Progenitor cell of endocrine pancreas (in vitro differentiated cells): ENCODE data around the gene PLCB4. TPM values are rescaled to one million over a fixed set of nuclear protein-coding genes. Genes with fewer than 3 reads are reported as not detected.
A peak's percentile ranks its signal among the peaks of the same experiment; 100 is the strongest.

ENCODE experiments used
- DNase-seq: peaks from one replicate; pipeline ENCODE4 v3.0.0; 2021; ENCODE audit warnings: low spot score; ENCODE audit not compliant: unreplicated experiment
- H3K27ac Mint-ChIP-seq: 2 replicates; pipeline ENCODE4 v1.8.0; 2021; ENCODE audit warnings: mild to moderate bottlenecking, moderate library complexity, mixed read lengths
- H3K27me3 Mint-ChIP-seq: 2 replicates; pipeline ENCODE4 v1.8.0; 2021; ENCODE audit warnings: mixed read lengths
- H3K36me3 Mint-ChIP-seq: 2 replicates; pipeline ENCODE4 v1.8.0; 2022; ENCODE audit warnings: mixed read lengths; ENCODE audit not compliant: insufficient read depth
- H3K4me1 Mint-ChIP-seq: 2 replicates; pipeline ENCODE4 v1.8.0; 2021; ENCODE audit warnings: low read depth, mixed read lengths
- H3K4me3 Mint-ChIP-seq: 2 replicates; pipeline ENCODE4 v1.8.0; 2021; ENCODE audit warnings: low read depth, mild to moderate bottlenecking, moderate library complexity, mixed read lengths
- H3K9me3 Mint-ChIP-seq: 2 replicates; pipeline ENCODE4 v1.8.0; 2021; ENCODE audit warnings: low read depth, mixed read lengths
- CTCF ChIP-seq: fragments of 200-600 bp; sonication (generic); IDR thresholded peaks from one replicate; pipeline ENCODE4 v1.5.0; 2021; ENCODE audit warnings: antibody characterized with exemption, mild to moderate bottlenecking; ENCODE audit not compliant: unreplicated experiment
- total RNA-seq: library from RNA; stranded (reverse); gene quantifications from 2 replicates; pipeline ENCODE4 v1.2.1, GENCODE V29; 2021

Gene PLCB4
- total RNA-seq, 1 donor from 2014 or later = 17.2 TPM

GRCh38 chr20:9059931-9060330 is 9.0 kb upstream of the PLCB4 start:
- no peaks in the 10 kb centered on the region for H3K36me3 Mint-ChIP-seq
- no peaks in the 10 kb centered on the region for H3K4me1 Mint-ChIP-seq
- no peaks in the 10 kb centered on the region for H3K9me3 Mint-ChIP-seq
- H3K27ac Mint-ChIP-seq = no peak overlapping the region
- TF ChIP-seq CTCF = no peak
- no peak for DNase-seq
- H3K4me3 Mint-ChIP-seq = no peak overlapping the region
- no peaks in the 10 kb centered on the region for H3K27me3 Mint-ChIP-seq

- Mint-ChIP-seq H3K36me3 (no peaks in the 10 kb centered on the region), H3K27me3 (no peaks in the 10 kb centered on the region), H3K4me1 (peaks cover 1% of the 10 kb centered on the region), H3K9me3 (no peaks in the 10 kb centered on the region), H3K4me3 (no peak overlapping the region), H3K27ac (no peak overlapping the region)
- TF ChIP-seq CTCF = no peak
- DNase-seq = no peak
These were observed 7.5 kb upstream of the PLCB4 start for GRCh38 chr20:9061434-9061833.

- Mint-ChIP-seq H3K4me3 (no peak overlapping the region), H3K36me3 (no peaks in the 10 kb centered on the region), H3K9me3 (no peaks in the 10 kb centered on the region), H3K27ac (no peak overlapping the region), H3K27me3 (no peaks in the 10 kb centered on the region), H3K4me1 (peaks cover 1% of the 10 kb centered on the region)
- no peak for TF ChIP-seq CTCF
- no peak for DNase-seq
These were observed 6.8 kb upstream of the PLCB4 start for GRCh38 chr20:9062066-9062465.

- Mint-ChIP-seq H3K36me3 (no peaks in the 10 kb centered on the region), H3K4me1 (peaks cover 5% of the 10 kb centered on the region), H3K9me3 (no peaks in the 10 kb centered on the region), H3K4me3 (no peak overlapping the region), H3K27ac (no peak overlapping the region), H3K27me3 (peaks cover 2% of the 10 kb centered on the region)
- DNase-seq = no peak
- no peak for TF ChIP-seq CTCF
These were observed 2.7 kb upstream of the PLCB4 start for GRCh38 chr20:9066191-9066590.

GRCh38 chr20:9068233-9068801 is 570 bp upstream of the PLCB4 start:
- no peaks in the 10 kb centered on the region for H3K36me3 Mint-ChIP-seq
- TF ChIP-seq CTCF = peak; percentile 18
- H3K4me1 Mint-ChIP-seq = peaks cover 10% of the 10 kb centered on the region
- DNase-seq = peak; percentile 56
- peaks cover 2% of the 10 kb centered on the region for H3K27me3 Mint-ChIP-seq
- H3K4me3 Mint-ChIP-seq = peak overlapping the region; percentile 86
- no peaks in the 10 kb centered on the region for H3K9me3 Mint-ChIP-seq
- peak overlapping the region; percentile 94 for H3K27ac Mint-ChIP-seq
